GM20000 (cell line): ENCODE measurements around the gene DNASE1L2.

ENCODE experiments used
- DNase-seq: peaks from one replicate; pipeline ENCODE4 v3.0.0; 2012; ENCODE audit warnings: low spot score
- TF ChIP-seq, protein P1 (sequence below): IDR thresholded peaks from 2 replicates; pipeline ENCODE4 v1.5.1; 2012; ENCODE audit warnings: mild to moderate bottlenecking, control low read depth; ENCODE audit errors: extremely low read depth, missing control alignments

The DNASE1L2 gene

DNA sequence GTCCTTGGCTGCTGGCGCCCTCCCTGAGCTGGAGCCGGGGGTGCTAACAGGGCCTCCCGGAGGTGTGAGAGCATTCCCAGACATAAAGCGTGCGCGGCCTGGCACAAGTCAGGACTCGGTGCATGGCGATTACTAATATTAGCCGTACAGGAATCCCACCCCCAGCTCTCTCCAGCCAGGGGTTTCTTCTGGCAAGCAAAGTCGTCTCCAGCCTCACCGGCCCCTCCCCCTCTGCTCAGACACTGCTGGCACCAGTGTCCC, 44.9 kb upstream of the DNASE1L2 start:
- DNase-seq = no peak
- TF ChIP-seq, protein P1, sequence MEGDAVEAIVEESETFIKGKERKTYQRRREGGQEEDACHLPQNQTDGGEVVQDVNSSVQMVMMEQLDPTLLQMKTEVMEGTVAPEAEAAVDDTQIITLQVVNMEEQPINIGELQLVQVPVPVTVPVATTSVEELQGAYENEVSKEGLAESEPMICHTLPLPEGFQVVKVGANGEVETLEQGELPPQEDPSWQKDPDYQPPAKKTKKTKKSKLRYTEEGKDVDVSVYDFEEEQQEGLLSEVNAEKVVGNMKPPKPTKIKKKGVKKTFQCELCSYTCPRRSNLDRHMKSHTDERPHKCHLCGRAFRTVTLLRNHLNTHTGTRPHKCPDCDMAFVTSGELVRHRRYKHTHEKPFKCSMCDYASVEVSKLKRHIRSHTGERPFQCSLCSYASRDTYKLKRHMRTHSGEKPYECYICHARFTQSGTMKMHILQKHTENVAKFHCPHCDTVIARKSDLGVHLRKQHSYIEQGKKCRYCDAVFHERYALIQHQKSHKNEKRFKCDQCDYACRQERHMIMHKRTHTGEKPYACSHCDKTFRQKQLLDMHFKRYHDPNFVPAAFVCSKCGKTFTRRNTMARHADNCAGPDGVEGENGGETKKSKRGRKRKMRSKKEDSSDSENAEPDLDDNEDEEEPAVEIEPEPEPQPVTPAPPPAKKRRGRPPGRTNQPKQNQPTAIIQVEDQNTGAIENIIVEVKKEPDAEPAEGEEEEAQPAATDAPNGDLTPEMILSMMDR = no peak

DNA sequence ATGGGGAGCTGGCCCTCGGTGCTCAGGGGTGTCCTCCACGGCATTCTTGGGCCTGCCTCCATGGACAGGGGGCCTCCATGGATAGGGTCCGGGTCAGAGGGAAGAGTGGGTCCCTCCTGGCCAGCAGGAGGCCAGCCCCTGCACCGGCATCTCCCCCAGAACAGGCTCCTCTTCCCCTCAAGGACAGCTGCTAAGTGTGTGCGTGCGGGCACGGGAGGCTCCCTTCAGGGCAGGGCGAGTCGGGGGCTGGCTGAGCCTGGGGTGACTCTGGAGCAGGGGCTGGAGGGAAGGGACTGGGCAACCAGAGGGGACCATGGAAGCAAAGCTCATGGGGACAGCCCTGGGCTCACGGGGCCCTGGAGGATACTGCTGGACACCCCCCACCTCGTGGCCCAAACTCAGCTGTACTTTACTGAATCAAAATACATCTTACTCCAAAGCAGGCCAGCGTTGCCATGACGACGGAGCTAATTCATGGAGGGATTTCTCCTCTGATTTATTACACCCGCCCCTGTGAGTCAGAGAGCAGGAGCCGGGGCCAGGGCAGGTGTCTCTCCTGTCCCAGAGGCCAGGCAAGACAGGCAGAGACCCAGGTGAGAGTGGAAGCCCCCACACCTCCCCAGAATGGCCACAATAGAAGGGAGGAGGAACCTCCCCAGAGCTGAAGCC, 41.9 kb upstream of the DNASE1L2 start:
- TF ChIP-seq, protein P1 = no peak
- no peak for DNase-seq

DNA sequence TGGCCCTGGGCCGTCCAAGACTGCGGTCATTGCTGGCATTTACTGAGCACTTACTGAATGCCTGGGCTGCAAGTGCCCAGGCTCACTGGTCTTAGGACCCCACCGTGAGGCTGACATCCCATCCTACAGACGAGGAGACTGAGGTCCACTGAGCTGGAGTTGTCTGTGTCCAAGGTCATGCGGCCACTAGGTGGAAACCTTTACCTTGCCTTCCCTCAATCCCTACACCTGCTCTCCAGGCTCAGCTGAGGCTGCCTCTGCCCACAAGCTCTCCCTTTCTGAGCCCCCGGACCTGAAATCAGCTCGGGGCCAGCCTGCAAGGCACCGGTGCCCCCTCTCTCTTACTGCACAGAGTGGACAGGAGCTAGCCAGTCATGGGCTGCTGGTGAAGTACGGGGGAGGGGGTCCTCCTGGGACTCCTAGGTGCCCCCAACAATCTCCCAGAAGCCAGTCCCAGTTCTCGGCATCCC, 41.4 kb upstream of the DNASE1L2 start:
- TF ChIP-seq, protein P1 = peak; percentile 36
- peak; percentile 84 for DNase-seq

- TF ChIP-seq, protein P1 = no peak
- DNase-seq = no peak
These were observed 40.7 kb upstream of the DNASE1L2 start for GRCh38 chr16:2195322-2196161.

DNA sequence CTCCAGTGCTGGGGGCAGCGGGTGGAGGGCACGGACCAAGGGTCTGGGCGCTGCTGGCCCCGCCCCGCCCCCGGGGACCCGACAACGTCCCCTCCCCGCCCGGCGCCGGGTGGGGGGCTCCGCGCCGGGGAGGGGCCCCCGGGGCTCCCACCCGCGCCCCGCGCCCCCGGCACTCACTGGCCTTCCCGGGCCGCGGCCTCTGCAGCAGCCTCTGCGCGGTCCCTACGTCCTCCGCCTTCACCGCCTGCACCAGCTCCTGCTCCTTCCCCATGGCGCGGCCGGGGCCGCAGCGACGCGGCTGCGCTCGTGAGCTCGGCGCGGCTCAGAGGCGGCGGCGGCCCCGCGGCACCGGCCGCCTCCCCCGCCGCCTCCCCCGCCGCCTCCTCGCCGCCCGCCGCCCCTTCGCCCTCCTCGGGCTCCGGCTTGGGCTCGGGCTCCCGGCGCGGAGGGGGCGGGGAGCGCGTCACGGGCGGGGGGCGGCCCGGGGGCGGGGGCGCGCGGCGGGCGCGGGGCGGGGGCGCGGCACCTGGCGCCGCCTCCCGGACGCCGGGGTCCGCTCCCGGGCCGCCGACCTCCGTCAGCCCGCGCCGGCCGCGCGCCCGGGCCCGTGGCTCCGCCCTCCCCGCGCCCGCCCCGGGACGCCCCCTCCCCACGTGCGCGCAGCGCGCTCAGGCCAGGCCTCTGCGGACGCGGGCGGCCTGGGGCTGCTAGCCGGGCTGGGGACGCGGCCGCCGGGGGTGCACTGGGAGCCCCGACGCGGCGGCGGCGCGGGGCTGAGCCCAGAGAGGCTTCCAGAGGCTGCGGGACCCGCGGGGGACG, 39.9 kb upstream of the DNASE1L2 start, which contains the start of gene CASKIN1:
Gene CASKIN1 (minus strand): TSS at position 444 of the 819 bp plus-strand sequence. CDS start 173 bp downstream, at position 271.
- peak; percentile 70 for DNase-seq
- TF ChIP-seq, protein P1 = no peak

GRCh38 chr16:2196981-2197511, 39.2 kb upstream of the DNASE1L2 start:
- TF ChIP-seq, protein P1 = no peak
- no peak for DNase-seq
